Kidney (tissue), 14 donors: ENCODE measurements around the gene SLC13A1. TPM values are rescaled to one million over a fixed set of nuclear protein-coding genes. Genes with fewer than 3 reads are reported as not detected.
A peak's percentile ranks its signal among the peaks of the same experiment; 100 is the strongest.

Experiments
- DNase-seq, 5 donors: peaks; one replicate each; pipeline ENCODE4 v3.0.0-alpha.2; 2013 to 2020
- FAIRE-seq: peaks from 2 replicates; lab custom pipeline; 2012; peaks lifted over from hg19 to GRCh38; lab: Jason Lieb, UNC
- H3K27ac ChIP-seq, 2 donors: one replicate each; pipeline ENCODE4 v1.7.0; 2013; ENCODE audit warnings: low read depth in 2 of 2, low read length in 2 of 2, inconsistent platforms in 1 of 2
- H3K27me3 ChIP-seq: one replicate; pipeline ENCODE4 v1.7.1; 2013; ENCODE audit warnings: low read length, inconsistent platforms; ENCODE audit not compliant: control insufficient read depth, insufficient read depth
- H3K36me3 ChIP-seq, 3 donors: one replicate each; pipeline versions ENCODE4 v1.7.0 to v1.7.1; 2013; ENCODE audit warnings: low read length in 3 of 3, control low read depth in 1 of 3, inconsistent platforms in 1 of 3; ENCODE audit not compliant: insufficient read depth in 3 of 3, control insufficient read depth in 2 of 3
- H3K4me1 ChIP-seq, 3 donors: one replicate each; pipeline versions ENCODE4 v1.7.0 to v1.7.1; 2013; ENCODE audit warnings: low read length in 3 of 3, inconsistent platforms in 1 of 3, low read depth in 1 of 3; ENCODE audit not compliant: control insufficient read depth in 2 of 3, insufficient read depth in 2 of 3
- H3K4me3 ChIP-seq, 3 donors: one replicate each; pipeline versions ENCODE4 v1.7.0 to v1.8.1; 2013; ENCODE audit warnings: low read length in 3 of 3, control low read depth in 1 of 3, inconsistent platforms in 1 of 3
- H3K9ac ChIP-seq, 3 donors: one replicate each; pipeline versions ENCODE4 v1.7.0 to v1.7.1; 2013; ENCODE audit warnings: low read length in 3 of 3, control low read depth in 1 of 3, inconsistent platforms in 1 of 3
- H3K9me3 ChIP-seq, 3 donors: one replicate each; pipeline versions ENCODE4 v1.7.0 to v1.7.1; 2013; ENCODE audit warnings: low read length in 3 of 3, control low read depth in 1 of 3, inconsistent platforms in 1 of 3; ENCODE audit not compliant: control insufficient read depth in 2 of 3, insufficient read depth in 1 of 3
- CTCF ChIP-seq: IDR thresholded peaks from 3 replicates; pipeline ENCODE4 v1.5.1; 2012; ENCODE audit warnings: mild to moderate bottlenecking, moderate library complexity, borderline replicate concordance; ENCODE audit not compliant: insufficient read depth; ENCODE audit errors: extremely low read depth
- intact Hi-C: fragments of 100-400 bp; cut with DNase I; formaldehyde crosslinking; loops from one replicate; pipeline ENCODE4 v1.11.1; 2022
- polyA plus RNA-seq: library from polyadenylated mRNA; stranded (reverse); fragments of 350-450 nt; fragmentation: Illumina TruSeq; extraction: RNeasy Lipid Tissue Mini Kit (QIAGEN cat#74804); gene quantifications from one replicate; pipeline ENCODE4 v1.2.3, GENCODE V29; 2014; ENCODE audit warnings: low read depth, low replicate concordance; ENCODE audit not compliant: insufficient read depth
- total RNA-seq: library from RNA; stranded (reverse); fragmentation: NEBNext Ultra II Directional; extraction: Animal tissue kit (Norgen Biotek cat#: 25700); gene quantifications from one replicate; pipeline ENCODE4 v1.2.1, GENCODE V29; 2021
- donor health status: control.
- donor health status: control.
- donor health status: control.
- donor health status: control.
- donor health status: control.
- donor health status: DM: yes; HTN: yes; CAD: no.
- donor health status: Normal renal cell carcinoma (clear cell type).

SLC13A1 gene
- total and polyA plus RNA-seq, 2 donors from 2014 or later = 10.1 to 17.0 TPM

DNA sequence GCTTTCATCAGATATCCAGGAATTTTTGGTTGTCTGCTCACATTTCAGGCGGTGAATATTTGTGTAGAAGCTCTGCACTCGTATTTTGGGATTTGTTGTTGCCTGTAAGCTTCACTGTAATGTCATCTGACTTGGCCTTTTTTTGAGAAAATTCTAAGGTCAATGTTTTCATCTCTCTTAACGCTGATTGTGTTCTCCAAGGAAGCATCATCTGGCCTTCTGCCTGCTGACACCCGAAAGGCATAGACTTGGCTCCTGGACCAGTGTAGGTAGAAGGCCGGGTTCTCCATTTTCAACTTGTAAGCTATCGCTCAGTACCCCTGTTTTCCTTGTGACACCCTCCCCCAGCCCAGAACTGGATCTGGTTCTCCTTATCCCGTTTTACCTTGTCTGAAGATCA, 44.2 kb downstream of the SLC13A1 start:
- intact Hi-C loops = no loop called here

DNA sequence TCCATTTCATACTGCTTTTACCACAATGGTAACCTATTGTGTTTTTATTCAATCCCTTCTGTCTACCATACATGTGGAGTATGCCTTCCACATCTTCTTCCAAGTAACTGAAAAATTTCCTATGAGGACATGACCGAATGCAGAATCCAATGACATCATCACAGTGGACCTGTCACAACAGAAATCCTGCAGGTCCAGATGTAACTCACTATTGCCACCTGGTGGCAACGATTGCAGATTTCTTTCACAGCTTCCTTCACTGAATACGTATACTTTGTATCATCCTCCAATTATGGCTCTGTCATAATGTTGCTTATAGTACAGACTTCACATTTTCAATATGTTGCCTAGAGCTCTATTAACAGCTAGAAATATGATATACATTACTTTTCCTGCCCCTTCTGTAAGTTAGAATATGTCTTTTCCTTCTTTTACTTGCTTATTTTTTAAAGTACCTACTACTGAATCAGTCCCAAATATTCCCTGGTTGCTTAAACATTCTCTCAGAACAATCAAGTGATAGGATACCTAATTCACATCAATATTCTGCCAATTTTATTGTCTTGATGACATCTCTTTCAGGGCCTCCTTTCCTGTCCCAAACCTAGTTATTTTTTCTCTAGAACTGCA, 45.4 kb downstream of the SLC13A1 start:
- Histone ChIP-seq H3K27ac (no peak overlapping the region), H3K9ac (no peak overlapping the region), H3K4me3 (no peak overlapping the region), H3K36me3 (no peaks in the 10 kb centered on the region), H3K27me3 (no peaks in the 10 kb centered on the region), H3K9me3 (no peaks in the 10 kb centered on the region), H3K4me1 (no peaks in the 10 kb centered on the region)
- peak; percentile 69 for TF ChIP-seq CTCF
- intact Hi-C loops = no loop called here
- DNase-seq (peak in 4 of 5 donors; percentile 74 to 89 (median 82)), FAIRE-seq (peak; percentile 96)

More for the DNA sequence above, 44.2 kb downstream of the SLC13A1 start:
- no peaks in the 10 kb centered on the region for H3K36me3 ChIP-seq
- no peak for TF ChIP-seq CTCF
- H3K27ac ChIP-seq = no peak overlapping the region
- H3K27me3 ChIP-seq = no peaks in the 10 kb centered on the region
- no peak overlapping the region for H3K9ac ChIP-seq
- H3K4me3 ChIP-seq = no peak overlapping the region
- no peak for DNase-seq
- no peaks in the 10 kb centered on the region for H3K9me3 ChIP-seq
- no peaks in the 10 kb centered on the region for H3K4me1 ChIP-seq
- no peak for FAIRE-seq

DNA sequence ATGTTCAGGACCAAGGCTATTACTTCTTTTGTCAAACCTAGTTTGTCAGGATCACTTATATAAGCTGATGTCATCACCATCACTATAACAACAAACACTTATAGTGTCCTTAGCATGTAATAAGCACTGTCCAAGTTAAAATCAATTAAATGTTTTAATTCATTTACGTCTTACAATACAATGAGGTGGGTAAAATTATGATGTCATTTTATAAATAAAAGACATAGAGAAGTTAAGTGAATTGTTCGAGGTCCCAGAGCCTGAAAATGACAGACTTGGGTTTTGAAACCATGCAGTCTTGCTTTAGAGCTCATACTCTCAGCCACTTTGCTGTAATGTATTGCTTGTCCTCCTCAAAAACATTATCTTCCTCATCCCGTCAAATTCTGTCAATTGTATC, 48.3 kb downstream of the SLC13A1 start:
- DNase-seq = no peak
- H3K4me1 ChIP-seq = no peaks in the 10 kb centered on the region
- H3K27me3 ChIP-seq = no peaks in the 10 kb centered on the region
- no peak for TF ChIP-seq CTCF
- H3K36me3 ChIP-seq = no peaks in the 10 kb centered on the region
- no peak overlapping the region for H3K27ac ChIP-seq
- no peak overlapping the region for H3K4me3 ChIP-seq
- H3K9me3 ChIP-seq = no peaks in the 10 kb centered on the region
- intact Hi-C loops = no loop called here
- H3K9ac ChIP-seq = no peak overlapping the region
- FAIRE-seq = no peak

DNA sequence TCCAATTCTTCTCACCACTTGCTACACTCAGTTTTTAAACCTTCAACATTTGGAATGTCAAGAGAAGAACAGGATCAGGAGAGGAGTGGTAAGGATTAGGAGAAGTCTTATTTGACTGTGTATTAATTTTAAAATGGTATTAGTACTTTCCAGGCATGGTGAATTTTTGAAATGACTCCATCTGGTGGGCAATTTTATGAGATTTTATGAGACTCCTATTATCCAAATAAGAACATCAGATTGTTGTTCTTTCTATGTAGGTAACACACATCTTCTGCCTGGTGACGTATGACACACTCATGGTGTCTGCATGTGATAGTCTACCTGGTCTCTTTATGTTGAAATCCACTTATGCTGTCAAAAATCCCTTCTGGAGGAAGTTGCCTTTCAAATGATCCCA, 51.0 kb downstream of the SLC13A1 start:
- Histone ChIP-seq H3K27me3 (no peaks in the 10 kb centered on the region), H3K9ac (no peak overlapping the region), H3K36me3 (peaks cover 0 to 8% (median 0%) of the 10 kb centered on the region in 3 donors), H3K4me1 (no peaks in the 10 kb centered on the region), H3K4me3 (no peak overlapping the region), H3K9me3 (no peaks in the 10 kb centered on the region), H3K27ac (no peak overlapping the region)
- intact Hi-C loops = no loop called here
- DNase-seq = no peak
- FAIRE-seq = no peak
- TF ChIP-seq CTCF = no peak
